Measurements from ENCODE around the gene PRKAB1.
A peak's percentile ranks its signal among the peaks of the same experiment; 100 is the strongest.

PRKAB1 gene

DNA sequence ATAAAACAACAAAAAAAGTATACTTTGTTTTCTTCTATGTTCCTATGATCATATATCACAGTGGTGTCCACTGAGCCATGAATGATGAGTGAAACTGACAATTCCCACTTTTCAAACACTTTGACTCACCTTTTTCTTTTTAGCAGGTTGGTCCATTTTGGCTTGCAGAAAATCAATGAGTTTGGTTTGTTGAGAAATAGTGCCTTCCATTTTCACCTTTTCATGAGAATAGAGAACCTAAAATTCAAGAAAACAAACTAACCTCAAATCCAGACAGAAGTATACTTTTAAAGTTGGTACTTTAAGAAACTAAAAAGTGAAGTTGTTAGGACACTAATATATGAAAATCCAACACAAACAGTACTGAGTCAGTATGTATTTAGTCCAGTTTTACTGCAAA lies 52.4 kb downstream of the PRKAB1 start:
- DNase-seq (ENCODE audit: low read depth): no peak
- TF ChIP-seq, protein P1, sequence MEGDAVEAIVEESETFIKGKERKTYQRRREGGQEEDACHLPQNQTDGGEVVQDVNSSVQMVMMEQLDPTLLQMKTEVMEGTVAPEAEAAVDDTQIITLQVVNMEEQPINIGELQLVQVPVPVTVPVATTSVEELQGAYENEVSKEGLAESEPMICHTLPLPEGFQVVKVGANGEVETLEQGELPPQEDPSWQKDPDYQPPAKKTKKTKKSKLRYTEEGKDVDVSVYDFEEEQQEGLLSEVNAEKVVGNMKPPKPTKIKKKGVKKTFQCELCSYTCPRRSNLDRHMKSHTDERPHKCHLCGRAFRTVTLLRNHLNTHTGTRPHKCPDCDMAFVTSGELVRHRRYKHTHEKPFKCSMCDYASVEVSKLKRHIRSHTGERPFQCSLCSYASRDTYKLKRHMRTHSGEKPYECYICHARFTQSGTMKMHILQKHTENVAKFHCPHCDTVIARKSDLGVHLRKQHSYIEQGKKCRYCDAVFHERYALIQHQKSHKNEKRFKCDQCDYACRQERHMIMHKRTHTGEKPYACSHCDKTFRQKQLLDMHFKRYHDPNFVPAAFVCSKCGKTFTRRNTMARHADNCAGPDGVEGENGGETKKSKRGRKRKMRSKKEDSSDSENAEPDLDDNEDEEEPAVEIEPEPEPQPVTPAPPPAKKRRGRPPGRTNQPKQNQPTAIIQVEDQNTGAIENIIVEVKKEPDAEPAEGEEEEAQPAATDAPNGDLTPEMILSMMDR (IDR thresholded peaks at IDR 0.05; ENCODE audit: insufficient read depth, low read depth, low read length, missing control alignments): no peak
- H3K4me3 ChIP-seq (ENCODE audit: low read depth, low read length): no peak overlapping the region

DNA sequence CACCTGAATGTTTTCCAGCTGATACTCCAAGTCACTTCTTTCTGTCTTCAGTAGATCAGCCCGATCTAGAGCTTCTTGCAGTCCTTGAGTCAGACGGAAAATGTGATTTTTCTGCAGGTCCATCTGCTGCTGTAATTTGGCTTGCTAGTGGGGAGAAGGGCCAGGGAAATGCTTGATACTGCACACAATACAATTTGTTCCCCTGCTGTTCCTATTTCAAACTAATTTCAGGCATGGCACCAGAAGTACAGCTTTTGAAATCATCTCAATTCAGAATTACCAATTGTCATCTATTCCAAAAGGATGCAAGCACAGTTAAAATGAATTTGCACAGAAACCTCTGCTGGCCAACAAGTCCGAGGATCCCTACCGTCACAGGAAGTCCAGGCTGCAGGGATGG lies 53.4 kb downstream of the PRKAB1 start:
- DNase-seq (ENCODE audit: low read depth): no peak
- TF ChIP-seq, protein P1 (IDR thresholded peaks at IDR 0.05; ENCODE audit: insufficient read depth, low read depth, low read length, missing control alignments): no peak
- no peak overlapping the region for H3K4me3 ChIP-seq (ENCODE audit: low read depth, low read length)

DNA sequence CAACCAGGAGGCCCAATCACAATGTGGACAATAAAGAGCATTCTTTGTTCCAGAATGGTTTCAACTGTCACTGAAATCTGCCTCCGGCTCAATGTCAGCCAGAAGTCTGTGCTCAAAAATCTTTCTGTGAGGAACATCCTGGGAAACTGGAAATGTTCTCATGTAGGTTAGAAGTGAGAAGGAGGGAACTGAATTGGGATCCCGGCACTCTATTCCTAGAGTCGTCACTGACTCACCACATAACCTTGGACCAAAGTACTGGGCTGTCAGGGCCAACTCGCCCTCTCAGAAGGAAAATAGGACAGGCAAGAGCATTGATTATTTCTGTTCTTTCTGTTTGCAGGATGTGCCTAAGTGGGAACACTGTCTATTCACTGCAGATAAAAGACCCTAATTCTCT lies 57.6 kb downstream of the PRKAB1 start:
- no peak for DNase-seq (ENCODE audit: low read depth)
- TF ChIP-seq, protein P1 (IDR thresholded peaks at IDR 0.05; ENCODE audit: insufficient read depth, low read depth, low read length, missing control alignments): no peak
- H3K4me3 ChIP-seq (ENCODE audit: low read depth, low read length): no peak overlapping the region

DNA sequence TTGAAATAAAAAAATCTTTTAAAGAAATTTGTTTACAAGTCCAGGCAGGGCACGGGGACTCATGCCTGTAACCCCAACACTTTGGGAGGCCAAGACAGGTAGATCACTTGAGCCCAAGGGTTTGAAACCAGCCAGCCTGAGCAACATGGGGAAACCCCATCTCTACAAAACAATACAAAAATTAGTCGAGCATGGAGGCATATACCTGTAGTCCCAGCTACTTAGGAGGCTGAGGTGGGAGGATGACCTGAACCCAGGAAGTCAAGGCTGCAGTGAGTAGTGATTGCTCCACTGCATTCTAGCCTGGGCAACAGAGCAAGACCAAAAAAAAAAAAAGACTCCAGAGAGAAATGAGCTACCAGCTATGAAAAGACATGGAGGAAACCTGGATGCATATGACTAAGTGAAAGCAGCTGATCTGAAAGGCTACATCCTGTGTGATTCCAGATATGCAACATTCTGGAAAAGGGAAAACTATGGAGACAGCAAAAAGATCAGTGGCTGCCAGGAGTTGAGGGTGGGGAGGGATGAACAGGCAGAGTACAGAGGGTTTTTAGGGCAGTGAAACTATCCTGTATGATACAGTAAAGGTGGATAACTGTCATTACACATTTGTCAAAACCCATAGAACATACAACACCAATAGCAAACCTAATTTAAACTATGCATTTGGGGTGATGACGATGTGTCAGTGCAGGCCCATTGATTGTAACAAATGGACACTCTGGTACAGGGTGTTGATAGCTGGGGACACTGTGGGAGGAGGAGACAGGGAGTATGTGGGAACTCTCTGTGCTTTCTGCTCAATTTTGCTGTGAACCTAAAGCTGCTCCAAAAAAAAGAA lies 59.9 kb downstream of the PRKAB1 start:
- no peak overlapping the region for H3K4me3 ChIP-seq (ENCODE audit: low read depth, low read length)
- peak; percentile 23 for DNase-seq (ENCODE audit: low read depth)
- TF ChIP-seq, protein P1 (IDR thresholded peaks at IDR 0.05; ENCODE audit: insufficient read depth, low read depth, low read length, missing control alignments): no peak

DNA sequence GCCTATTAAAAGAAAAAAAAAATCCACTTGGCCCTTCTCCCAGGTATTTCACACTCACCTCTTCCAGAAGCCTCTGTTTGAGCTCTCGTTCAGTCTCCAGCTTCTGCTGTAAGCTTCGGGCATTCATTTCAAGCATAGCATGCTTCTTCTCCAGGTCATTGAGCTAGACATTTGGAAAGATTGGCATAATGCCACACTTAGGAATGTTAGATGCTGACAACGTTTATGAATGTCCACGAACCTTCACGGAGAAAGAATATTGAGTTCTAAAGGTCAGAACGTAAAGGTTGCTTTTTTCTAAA lies 60.5 kb downstream of the PRKAB1 start:
- DNase-seq (ENCODE audit: low read depth): no peak
- TF ChIP-seq, protein P1 (IDR thresholded peaks at IDR 0.05; ENCODE audit: insufficient read depth, low read depth, low read length, missing control alignments): no peak
- H3K4me3 ChIP-seq (ENCODE audit: low read depth, low read length): no peak overlapping the region

DNA sequence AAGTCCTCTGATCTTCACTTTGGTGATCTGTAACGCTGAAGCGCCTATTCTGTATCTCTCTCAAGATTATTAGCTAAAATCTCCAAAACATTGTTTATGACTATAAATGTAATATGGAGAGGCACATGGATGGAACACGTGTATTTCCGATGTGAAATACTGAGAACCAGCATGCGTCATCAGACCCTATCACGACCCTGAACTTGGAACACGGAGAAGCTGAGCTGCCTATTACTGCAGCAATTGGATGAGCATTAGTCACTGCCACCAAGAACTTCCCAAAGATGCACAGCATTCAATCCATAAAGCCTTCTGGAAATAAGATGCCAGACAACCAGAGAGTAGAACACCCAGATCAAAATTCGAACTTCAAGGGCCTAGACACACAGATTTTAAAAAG lies 61.9 kb downstream of the PRKAB1 start:
- TF ChIP-seq, protein P1 (IDR thresholded peaks at IDR 0.05; ENCODE audit: insufficient read depth, low read depth, low read length, missing control alignments): no peak
- no peak overlapping the region for H3K4me3 ChIP-seq (ENCODE audit: low read depth, low read length)
- DNase-seq (ENCODE audit: low read depth): no peak

DNA sequence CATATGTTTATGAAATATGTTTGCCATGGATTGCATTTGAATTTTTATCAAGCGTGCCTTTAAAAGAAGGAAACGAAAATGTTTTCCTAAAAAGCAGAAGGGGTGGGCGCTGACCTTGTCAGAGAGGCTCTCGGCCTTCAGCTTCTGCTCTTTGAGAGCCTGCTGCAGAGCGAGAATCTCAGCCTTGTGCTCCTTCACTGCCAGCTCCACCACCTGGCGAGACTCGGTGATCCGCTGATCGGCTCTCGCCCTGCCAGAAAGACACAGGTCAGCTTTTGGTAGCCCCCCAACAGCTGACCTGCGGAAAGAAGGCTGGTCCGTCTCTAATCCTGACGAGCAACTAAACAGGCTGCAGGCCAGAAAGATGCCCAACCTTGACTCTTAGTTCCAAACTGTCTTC lies 62.4 kb downstream of the PRKAB1 start:
- no peak overlapping the region for H3K4me3 ChIP-seq (ENCODE audit: low read depth, low read length)
- TF ChIP-seq, protein P1 (IDR thresholded peaks at IDR 0.05; ENCODE audit: insufficient read depth, low read depth, low read length, missing control alignments): no peak
- DNase-seq (ENCODE audit: low read depth): no peak

Data from GM12865 (cell line).